HT1080 (cell line): Measurements from ENCODE around the gene YAF2. TPM values are rescaled to one million over a fixed set of nuclear protein-coding genes. Genes with fewer than 3 reads are reported as not detected.
"Not testable (repeated sequence)": the region's sequence is repeated elsewhere in the genome, so short reads cannot be mapped to it uniquely, and the experiment has no call there.

Experiments
- DNase-seq: peaks from one replicate; pipeline ENCODE4 v3.0.0-alpha.2; 2015; ENCODE audit warnings: low read depth
- total RNA-seq: library from RNA; depleted of rRNA; stranded (reverse); fragments of >200 nt; shearing (Covaris generic); gene quantifications from 2 replicates; pipeline ENCODE4 v1.2.3, GENCODE V29; 2014

Gene YAF2
- total RNA-seq, 1 experiment from 2014 or later: 14.9 TPM

- no peak for DNase-seq
Measured at GRCh38 chr12:42255221-42255865, 17.3 kb upstream of the YAF2 start.

GRCh38 chr12:42252645-42253044, 14.6 kb upstream of the YAF2 start:
- not testable (repeated sequence) for DNase-seq

- DNase-seq: not testable (repeated sequence)
Measured at GRCh38 chr12:42249033-42249432, 11.0 kb upstream of the YAF2 start.

GRCh38 chr12:42240131-42240750, 2.2 kb upstream of the YAF2 start:
- DNase-seq: no peak

GRCh38 chr12:42237853-42238239, 202 bp downstream of the YAF2 start:
- no peak for DNase-seq

DNA sequence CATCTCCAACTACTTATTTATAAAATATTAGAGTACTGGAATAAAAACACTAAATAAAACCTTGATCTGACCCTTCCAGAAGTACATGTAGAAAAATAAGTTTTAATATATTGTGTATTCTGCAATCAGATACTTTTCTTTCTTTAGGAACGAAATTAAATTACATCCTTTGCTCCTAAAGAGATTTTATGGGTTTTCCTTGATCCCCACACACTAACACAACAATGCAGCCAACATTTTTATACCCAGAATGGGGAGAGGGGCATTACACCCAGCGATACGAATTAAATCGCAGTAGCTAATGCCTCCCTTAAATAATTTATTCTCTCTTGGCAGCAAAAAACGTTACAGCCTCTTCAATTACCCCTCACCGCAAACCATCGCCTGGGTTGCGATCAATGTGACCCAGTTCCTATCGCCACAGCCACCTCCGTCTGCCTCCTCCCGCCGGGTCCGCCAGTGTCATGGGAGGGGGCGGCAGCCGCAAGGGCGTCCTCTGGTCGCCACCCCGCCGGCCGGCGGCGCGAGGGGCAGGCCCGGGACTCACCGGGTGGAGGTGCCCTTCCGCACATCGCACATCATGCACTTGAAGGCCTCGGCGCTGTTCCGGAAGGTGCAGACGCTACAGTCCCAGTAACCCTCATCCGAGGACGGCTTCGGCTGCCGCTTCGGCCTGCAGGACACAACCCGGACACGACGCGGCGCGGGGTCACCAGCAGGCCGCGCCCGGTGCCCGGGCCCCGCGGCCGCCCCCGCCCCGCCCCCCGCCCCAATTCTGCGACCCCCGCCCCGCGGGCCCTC, 796 bp downstream of the YAF2 start:
- peak; percentile 67 for DNase-seq

DNA sequence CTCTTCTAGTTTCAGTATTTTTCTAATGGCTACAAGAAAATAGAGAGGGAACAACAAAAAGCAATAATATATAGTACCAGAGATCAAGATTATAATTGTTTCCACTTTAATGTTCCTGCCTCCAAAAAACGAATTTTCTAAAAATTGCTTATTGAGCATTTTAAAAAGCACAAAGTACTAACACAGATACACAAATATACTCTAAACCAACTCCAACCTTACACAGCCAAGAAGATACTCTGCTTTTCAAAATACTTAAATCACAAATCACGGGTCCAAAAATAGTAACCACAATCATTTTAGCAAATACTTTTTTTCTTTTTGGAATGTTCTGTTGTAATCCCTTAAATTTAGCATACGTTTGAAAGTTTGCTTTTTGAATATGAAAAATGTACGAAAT, 2.0 kb downstream of the YAF2 start:
- DNase-seq: no peak

DNA sequence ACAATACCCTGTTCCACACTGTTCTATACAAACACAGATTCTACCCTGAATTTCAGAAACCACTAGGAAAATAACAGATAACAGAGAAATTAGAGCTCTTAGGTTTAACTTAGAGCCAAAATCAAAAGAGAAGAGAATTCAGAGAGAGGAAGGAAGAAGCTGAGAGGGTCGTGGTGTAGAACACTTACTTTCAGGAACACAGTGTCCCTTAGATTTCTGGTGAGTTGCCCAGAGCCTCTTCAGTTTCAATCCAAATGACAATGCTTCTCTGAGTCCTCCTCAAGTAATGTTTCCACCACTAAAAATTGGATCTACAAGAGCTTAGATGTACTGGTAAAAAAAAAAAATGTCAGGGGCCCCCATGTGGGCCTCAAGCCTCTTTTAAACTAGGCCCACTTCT, 2.6 kb downstream of the YAF2 start:
- DNase-seq: no peak

DNA sequence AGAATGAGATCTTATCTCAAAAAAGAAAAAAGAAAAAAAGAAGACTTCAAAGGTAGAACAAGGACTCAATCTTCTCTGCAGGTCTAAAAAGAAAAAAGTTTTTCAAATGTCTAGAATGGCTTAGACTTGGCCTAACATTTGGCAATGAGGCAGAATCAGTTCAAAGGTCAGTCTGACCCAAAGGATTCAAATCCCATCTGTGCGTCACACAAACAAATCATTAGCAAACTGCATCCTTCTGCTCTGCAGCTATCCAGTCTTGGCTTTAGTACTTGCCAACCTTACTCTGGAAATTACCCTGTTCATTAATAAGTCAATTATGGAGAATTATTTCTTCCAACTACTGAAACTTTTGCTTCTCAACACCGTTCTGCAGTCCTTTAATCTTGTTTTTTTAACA, 3.1 kb downstream of the YAF2 start:
- no peak for DNase-seq

- not testable (repeated sequence) for DNase-seq
Measured at GRCh38 chr12:42227525-42227924, 10.5 kb downstream of the YAF2 start.

DNA sequence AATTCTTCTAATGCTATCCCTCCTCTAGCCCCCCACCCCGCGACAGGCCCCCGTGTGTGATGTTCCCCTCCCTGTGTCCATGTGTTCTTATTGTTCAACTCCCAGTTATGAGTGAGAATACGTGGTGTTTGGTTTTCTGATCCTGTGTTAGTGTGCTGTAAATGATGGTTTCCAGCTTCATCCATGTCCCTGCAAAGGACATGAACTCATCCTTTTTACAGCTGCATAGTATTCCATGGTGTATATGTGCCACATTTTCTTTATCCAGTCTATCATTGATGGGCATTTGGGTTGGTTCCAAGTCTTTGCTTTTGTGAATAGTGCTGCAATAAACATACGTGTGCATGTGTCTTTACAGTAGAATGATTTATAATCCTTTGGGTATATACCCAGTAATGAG, 13.5 kb downstream of the YAF2 start:
- DNase-seq: not testable (repeated sequence)

GRCh38 chr12:42222724-42223123, 15.3 kb downstream of the YAF2 start:
- DNase-seq: no peak

- no peak for DNase-seq
Measured at GRCh38 chr12:42221726-42222125, 16.3 kb downstream of the YAF2 start.

GRCh38 chr12:42217656-42218055, 20.4 kb downstream of the YAF2 start:
- no peak for DNase-seq

DNA sequence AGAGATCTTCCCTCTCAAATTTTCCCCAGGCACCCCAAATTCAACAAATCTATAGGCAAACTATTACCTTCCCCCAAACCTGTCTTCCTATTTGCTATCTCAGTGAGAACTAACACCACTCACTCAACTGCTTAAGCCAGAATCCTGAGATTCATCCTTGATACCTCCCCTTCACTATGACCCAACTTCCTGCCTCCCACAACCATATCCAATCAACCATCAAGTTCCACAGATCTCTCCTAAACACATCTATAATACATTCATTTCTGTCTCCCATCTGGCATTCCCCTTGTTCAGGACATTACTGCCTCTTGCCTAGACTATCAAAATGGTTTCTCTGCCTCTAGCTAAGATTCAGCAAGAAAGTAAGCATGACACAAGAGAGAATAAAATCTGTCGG, 21.3 kb downstream of the YAF2 start:
- peak; percentile 20 for DNase-seq

GRCh38 chr12:42215759-42216158, 22.3 kb downstream of the YAF2 start:
- DNase-seq: not testable (repeated sequence)

- no peak for DNase-seq
Measured at GRCh38 chr12:42213954-42214426, 24.1 kb downstream of the YAF2 start.

DNA sequence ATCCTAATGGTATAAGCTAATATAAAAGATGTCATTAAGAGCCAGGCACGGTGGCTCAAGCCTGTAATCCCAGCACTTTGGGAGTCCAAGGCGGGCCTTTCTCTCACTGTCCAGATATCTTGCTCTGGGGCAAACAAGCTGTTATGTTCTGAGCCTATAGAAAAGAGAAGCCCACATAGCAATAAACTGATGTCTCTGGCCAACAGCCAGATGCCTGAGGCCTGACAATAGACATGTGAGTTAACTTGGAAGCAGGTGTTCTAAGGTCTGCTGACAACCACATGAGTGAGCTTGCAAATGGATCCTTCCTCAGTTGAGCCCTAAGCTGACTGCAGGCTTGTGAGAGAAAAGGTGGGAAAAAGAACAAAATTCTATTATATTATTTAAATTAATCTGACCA, 25.0 kb downstream of the YAF2 start:
- DNase-seq: peak; percentile 25

- no peak for DNase-seq
Measured at GRCh38 chr12:42208574-42208973, 29.5 kb downstream of the YAF2 start.

DNA sequence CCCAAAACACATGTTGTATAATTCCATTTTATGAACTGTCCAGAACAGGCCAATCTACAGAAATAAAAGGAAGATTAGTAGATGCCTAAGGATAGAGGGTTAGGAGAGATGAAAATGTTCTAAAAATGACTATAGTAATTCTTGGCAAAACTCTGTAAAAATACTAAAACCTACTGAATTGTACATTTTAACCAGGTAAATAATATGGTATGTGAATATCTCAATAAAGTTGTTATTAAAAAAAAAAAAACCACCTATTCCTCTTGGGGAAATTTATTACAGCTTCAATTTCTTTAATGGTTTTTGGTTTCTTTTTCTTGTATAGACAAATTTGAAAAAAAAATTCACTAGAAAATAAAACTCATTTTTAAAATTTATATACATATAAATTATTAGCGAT, 33.2 kb downstream of the YAF2 start:
- DNase-seq: no peak

DNA sequence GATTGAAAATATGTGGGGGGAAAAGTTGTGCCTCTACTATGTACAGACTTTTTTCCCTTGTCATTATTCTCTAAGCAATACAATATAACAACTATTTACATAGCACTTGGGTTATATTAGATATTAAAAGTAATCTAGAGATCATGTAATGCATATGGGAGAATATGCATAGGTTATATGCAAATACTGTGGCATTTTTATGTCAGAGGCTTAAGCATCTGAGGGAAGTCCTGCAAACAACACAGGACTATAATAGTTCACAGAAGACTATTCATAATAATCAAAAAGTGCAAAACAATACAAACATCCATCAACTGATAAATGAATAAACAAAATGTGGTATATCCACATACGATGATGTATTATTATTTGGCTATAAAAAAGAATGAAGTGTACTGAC, 33.7 kb downstream of the YAF2 start:
- DNase-seq: no peak

DNA sequence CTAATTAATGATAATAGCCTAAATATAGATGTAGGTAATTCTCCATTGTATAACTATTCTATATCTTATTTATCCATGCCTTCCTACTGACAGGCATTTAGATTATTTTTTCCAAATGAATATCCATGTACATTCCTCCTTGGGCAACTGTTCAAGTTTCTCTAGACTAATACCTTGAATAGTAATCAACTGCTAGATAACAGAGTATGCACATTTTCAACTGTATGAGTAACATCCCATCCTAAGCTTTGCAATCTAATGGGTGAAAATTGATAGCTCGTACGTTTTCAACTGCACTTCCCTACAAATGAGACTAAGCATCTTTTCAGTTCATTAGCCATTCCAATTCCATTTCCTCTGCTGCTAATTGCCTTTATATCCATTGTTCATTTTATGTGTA, 37.0 kb downstream of the YAF2 start:
- no peak for DNase-seq
